HUES6 (cell line): Measurements from ENCODE around the gene AXIN2.
A peak's percentile ranks its signal among the peaks of the same experiment; 100 is the strongest.

Experiments used
- H3K27ac ChIP-seq: 2 replicates; pipeline ENCODE4 v1.7.0; 2013; ENCODE audit warnings: low read depth, mild to moderate bottlenecking, low read length, inconsistent platforms
- H3K27me3 ChIP-seq: 2 replicates; pipeline ENCODE4 v1.6.1; 2013; ENCODE audit warnings: low read length; ENCODE audit not compliant: control insufficient read depth, insufficient read depth
- H3K36me3 ChIP-seq: 2 replicates; pipeline ENCODE4 v1.6.1; 2013; ENCODE audit warnings: low read length; ENCODE audit not compliant: control insufficient read depth, insufficient read depth
- H3K4me1 ChIP-seq: 2 replicates; pipeline ENCODE4 v1.6.1; 2013; ENCODE audit warnings: low read length; ENCODE audit not compliant: control insufficient read depth, insufficient read depth
- H3K4me3 ChIP-seq: 2 replicates; pipeline ENCODE4 v1.5.1; 2013; ENCODE audit warnings: low read depth, low read length
- H3K9ac ChIP-seq: one replicate; pipeline ENCODE4 v1.6.1; 2013; ENCODE audit warnings: mild to moderate bottlenecking, low read length
- H3K9me3 ChIP-seq: 2 replicates; pipeline ENCODE4 v1.6.1; 2013; ENCODE audit warnings: low read depth, low read length; ENCODE audit not compliant: control insufficient read depth, insufficient read depth

AXIN2 gene

DNA sequence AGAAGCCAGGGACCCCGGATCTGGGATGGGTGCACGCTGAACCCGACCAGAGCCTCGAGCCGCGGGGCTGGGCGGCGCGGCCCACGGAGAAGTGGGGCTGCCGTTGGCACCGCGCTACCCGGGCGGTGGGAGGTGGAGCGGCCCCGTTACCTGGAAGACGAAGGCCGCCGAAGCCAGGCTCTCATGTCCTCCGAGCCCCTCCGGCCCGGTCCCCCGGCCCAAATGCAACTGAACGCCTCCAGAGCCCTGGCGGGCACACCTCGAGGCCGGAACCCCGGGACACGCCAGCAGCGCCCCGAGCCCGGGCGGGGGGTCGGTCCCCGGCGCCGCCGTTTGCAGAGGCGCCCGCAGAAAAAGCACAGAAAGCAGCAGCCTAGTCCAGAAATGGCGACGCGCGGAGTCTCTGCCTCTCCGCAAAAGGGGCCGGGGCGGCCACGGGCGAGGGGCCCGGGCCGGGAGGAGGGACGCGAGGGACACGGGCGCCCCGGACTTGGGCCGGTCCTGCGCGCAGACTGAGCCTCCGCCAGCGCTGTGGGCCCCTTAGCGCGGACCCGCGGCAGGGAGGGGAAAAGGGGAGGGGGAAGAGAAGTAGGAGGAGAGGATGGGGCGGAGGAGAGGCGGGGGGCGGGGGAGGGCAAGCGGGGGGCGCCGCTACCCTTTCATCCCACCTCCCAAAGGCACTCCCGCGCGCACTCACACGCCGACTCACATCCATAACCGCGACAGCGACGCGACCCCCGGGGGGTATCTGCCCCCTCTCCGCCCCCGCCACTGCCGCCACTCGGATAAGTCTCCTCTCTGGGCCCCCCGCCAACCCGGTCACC, 1.4 kb downstream of the AXIN2 start:
- H3K27me3 ChIP-seq, result no peaks in the 10 kb centered on the region
- H3K4me3 ChIP-seq, result no peak overlapping the region; the same call in 1 of the 2 replicates

DNA sequence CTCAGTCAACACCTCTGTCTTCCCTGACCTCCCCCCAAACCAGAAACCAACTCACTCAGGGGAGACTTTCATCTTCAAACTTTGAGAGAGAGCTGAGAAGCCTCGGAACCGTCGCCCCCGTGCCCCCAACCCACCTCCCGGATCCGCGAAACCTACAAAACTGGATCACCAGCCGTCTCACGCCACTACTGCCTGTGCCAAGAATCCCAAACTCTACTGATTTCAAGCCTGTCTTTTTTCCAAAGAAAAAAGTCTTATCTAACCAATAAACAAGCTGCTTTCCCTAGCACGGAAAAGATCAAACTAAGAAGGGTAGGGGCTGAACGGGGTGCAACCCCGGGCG, 2.0 kb downstream of the AXIN2 start:
- Histone ChIP-seq H3K9ac (peak overlapping the region; percentile 93), H3K4me1 (peaks cover 31% of the 10 kb centered on the region), H3K36me3 (peaks cover 20% of the 10 kb centered on the region), H3K27me3 (no peaks in the 10 kb centered on the region), H3K27ac (peak overlapping the region; percentile 92; the same call in 1 of the 2 replicates), H3K9me3 (no peaks in the 10 kb centered on the region), H3K4me3 (no peak overlapping the region; the same call in 1 of the 2 replicates)

More for the DNA sequence above, 1.4 kb downstream of the AXIN2 start:
- H3K36me3 ChIP-seq, result peaks cover 20% of the 10 kb centered on the region
- no peaks in the 10 kb centered on the region for H3K9me3 ChIP-seq
- peak overlapping the region; percentile 93 for H3K9ac ChIP-seq
- H3K4me1 ChIP-seq, result peaks cover 35% of the 10 kb centered on the region
- H3K27ac ChIP-seq, result peak overlapping the region; percentile 92; the same call in 1 of the 2 replicates

DNA sequence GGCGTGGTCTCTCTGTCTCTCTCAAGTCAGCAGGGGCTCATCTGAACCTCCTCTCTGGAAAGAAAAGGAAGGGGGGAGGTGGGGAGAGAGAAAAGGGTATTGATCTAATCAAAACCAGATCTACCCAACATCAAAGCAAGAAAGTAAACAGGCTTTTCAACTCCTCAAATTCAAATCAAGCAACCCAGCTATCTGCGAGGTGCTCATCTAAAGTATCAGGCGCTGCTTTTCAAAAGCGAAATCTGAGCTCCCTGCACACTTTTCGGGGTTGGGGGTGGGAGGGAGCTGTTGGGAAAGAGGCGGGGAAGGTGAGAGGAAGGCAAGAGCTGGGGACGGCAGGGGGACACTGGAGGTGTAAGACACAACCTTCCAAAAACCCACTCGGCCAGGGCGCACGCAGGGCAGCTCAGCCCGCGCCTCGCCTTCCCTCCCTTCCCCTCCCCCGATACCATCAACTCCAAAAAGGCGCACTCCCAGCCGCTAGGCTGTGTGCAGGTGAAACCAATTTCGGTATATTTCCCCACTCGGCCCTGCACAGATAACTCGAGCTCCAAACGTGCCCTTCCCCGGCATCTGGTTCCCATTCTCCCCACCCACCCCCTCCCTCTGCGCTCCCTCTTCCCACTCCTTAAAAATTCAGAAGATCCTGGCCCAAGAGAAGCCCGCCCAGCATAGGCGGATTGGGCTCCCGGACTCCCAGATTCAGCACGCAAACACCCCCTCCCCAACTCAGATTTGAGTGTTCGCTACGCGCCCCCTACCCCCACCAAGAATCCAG, 2.6 kb downstream of the AXIN2 start:
- no peaks in the 10 kb centered on the region for H3K9me3 ChIP-seq
- peaks cover 30% of the 10 kb centered on the region for H3K4me1 ChIP-seq
- H3K27ac ChIP-seq, result peak overlapping the region; percentile 92; the same call in 1 of the 2 replicates
- H3K9ac ChIP-seq, result peak overlapping the region; percentile 93
- no peak overlapping the region; the same call in 1 of the 2 replicates for H3K4me3 ChIP-seq
- peaks cover 20% of the 10 kb centered on the region for H3K36me3 ChIP-seq
- no peaks in the 10 kb centered on the region for H3K27me3 ChIP-seq

DNA sequence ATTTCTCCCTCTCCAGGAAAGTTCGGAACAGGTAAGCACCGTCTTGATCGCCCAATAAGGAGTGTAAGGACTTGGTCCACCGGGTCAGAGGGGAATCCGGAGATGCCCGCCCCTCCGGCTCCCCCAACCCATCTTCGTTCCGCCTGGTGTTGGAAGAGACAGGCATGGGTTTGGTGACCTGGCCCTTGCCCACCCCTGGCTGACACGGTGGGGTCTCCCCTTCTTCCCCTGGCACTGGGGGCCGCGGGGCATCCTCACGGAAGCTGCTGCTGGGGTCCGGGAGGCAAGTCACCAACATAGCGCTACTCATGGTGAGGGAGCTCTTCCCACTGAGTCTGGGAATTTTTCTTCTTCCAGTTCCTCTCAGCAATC, 3.2 kb downstream of the AXIN2 start:
- Histone ChIP-seq H3K4me1 (peaks cover 27% of the 10 kb centered on the region), H3K4me3 (no peak overlapping the region; the same call in 1 of the 2 replicates), H3K27ac (no peak overlapping the region; the same call in 1 of the 2 replicates), H3K36me3 (peaks cover 22% of the 10 kb centered on the region), H3K9ac (peak overlapping the region; percentile 93), H3K27me3 (no peaks in the 10 kb centered on the region), H3K9me3 (no peaks in the 10 kb centered on the region)

DNA sequence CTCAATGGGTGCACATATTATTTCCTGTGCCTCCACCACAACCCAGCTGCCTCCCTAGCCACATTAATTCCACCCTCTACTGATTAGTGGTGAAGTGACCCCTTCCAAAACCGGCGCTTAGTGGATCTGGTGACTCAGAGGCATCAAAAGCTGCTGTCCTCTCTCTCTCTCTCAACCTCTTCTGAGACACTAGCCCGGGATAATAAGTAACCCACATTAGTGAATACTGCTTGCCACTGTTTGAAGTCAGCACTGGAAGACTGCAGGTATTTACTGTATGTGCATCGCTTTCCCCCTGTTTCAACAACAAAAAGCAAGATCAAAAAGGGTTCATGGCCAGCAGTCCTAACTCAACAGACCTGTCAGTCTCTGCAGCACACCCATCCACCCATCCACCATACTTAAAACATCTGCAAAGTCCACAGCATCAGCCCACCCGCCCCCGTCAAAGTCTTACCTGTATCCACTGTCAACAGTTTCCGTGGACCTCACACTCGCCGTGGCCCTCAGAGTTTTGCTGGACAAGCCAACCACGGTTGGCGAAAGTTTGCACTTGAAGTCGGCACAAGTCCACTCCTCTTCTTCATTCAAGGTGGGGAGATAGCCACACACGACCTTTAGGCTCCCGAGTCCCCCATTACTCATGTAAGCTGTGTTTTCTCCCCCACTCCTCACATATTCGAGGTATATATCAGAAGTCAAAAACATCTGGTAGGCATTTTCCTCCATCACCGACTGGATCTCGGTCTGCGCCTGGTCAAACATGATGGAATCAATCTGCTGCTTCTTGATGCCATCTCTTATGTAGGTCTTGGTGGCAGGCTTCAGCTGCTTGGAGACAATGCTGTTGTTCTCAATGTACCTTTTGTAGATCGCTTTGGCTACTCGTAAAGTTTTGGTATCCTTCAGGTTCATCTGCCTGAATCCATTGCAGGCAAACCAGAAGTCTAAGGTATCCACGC, 3.8 kb downstream of the AXIN2 start:
- Histone ChIP-seq H3K9ac (peak overlapping the region; percentile 93), H3K9me3 (no peaks in the 10 kb centered on the region), H3K27me3 (no peaks in the 10 kb centered on the region), H3K4me3 (no peak overlapping the region; the same call in 1 of the 2 replicates), H3K36me3 (peaks cover 26% of the 10 kb centered on the region), H3K4me1 (peaks cover 28% of the 10 kb centered on the region), H3K27ac (no peak overlapping the region)

GRCh38 chr17:65556910-65557348, 4.5 kb downstream of the AXIN2 start:
- H3K27me3 ChIP-seq, result no peaks in the 10 kb centered on the region
- H3K4me1 ChIP-seq, result peaks cover 28% of the 10 kb centered on the region
- H3K9ac ChIP-seq, result peak overlapping the region; percentile 93
- H3K27ac ChIP-seq, result no peak overlapping the region
- no peaks in the 10 kb centered on the region for H3K9me3 ChIP-seq
- H3K36me3 ChIP-seq, result peaks cover 31% of the 10 kb centered on the region
- no peak overlapping the region; the same call in 1 of the 2 replicates for H3K4me3 ChIP-seq

- H3K4me3 ChIP-seq, result no peak overlapping the region; the same call in 1 of the 2 replicates
- H3K9me3 ChIP-seq, result no peaks in the 10 kb centered on the region
- H3K27me3 ChIP-seq, result no peaks in the 10 kb centered on the region
- H3K4me1 ChIP-seq, result peaks cover 35% of the 10 kb centered on the region
- H3K27ac ChIP-seq, result no peak overlapping the region
- peak overlapping the region; percentile 46 for H3K9ac ChIP-seq
- peaks cover 38% of the 10 kb centered on the region for H3K36me3 ChIP-seq
These were observed 5.2 kb downstream of the AXIN2 start for GRCh38 chr17:65556014-65556909.

GRCh38 chr17:65554553-65555223, 6.8 kb downstream of the AXIN2 start:
- Histone ChIP-seq H3K27ac (no peak overlapping the region), H3K27me3 (no peaks in the 10 kb centered on the region)

GRCh38 chr17:65553646-65554552, 7.5 kb downstream of the AXIN2 start:
- peaks cover 61% of the 10 kb centered on the region for H3K36me3 ChIP-seq
- no peak overlapping the region for H3K4me3 ChIP-seq
- no peak overlapping the region for H3K9ac ChIP-seq
- H3K27me3 ChIP-seq, result no peaks in the 10 kb centered on the region
- H3K9me3 ChIP-seq, result no peaks in the 10 kb centered on the region
- H3K4me1 ChIP-seq, result peaks cover 53% of the 10 kb centered on the region
- H3K27ac ChIP-seq, result no peak overlapping the region

More at GRCh38 chr17:65554553-65555223, 6.8 kb downstream of the AXIN2 start:
- Histone ChIP-seq H3K9ac (no peak overlapping the region), H3K36me3 (peaks cover 53% of the 10 kb centered on the region), H3K4me1 (peaks cover 51% of the 10 kb centered on the region), H3K9me3 (no peaks in the 10 kb centered on the region), H3K4me3 (no peak overlapping the region)
